D721Med (cell line): Measurements from ENCODE around the gene WNT10A.
"Not testable (repeated sequence)": the region's sequence is repeated elsewhere in the genome, so short reads cannot be mapped to it uniquely, and the experiment has no call there.

Source experiments
- DNase-seq: peaks from one replicate; pipeline ENCODE4 v3.0.0; 2011; ENCODE audit warnings: low spot score; ENCODE audit not compliant: insufficient read length
- FAIRE-seq: peaks from 2 replicates; lab custom pipeline; 2011; peaks lifted over from hg19 to GRCh38; lab: Jason Lieb, UNC
- TF ChIP-seq, protein P1 (sequence below): IDR thresholded peaks from 2 replicates; pipeline ENCODE4 v1.5.1; 2012; ENCODE audit warnings: mild to moderate bottlenecking, control low read depth; ENCODE audit not compliant: insufficient read depth; ENCODE audit errors: missing control alignments

The WNT10A gene

GRCh38 chr2:218839430-218839829 is 41.2 kb upstream of the WNT10A start:
- FAIRE-seq, result no peak
- TF ChIP-seq, protein P1, sequence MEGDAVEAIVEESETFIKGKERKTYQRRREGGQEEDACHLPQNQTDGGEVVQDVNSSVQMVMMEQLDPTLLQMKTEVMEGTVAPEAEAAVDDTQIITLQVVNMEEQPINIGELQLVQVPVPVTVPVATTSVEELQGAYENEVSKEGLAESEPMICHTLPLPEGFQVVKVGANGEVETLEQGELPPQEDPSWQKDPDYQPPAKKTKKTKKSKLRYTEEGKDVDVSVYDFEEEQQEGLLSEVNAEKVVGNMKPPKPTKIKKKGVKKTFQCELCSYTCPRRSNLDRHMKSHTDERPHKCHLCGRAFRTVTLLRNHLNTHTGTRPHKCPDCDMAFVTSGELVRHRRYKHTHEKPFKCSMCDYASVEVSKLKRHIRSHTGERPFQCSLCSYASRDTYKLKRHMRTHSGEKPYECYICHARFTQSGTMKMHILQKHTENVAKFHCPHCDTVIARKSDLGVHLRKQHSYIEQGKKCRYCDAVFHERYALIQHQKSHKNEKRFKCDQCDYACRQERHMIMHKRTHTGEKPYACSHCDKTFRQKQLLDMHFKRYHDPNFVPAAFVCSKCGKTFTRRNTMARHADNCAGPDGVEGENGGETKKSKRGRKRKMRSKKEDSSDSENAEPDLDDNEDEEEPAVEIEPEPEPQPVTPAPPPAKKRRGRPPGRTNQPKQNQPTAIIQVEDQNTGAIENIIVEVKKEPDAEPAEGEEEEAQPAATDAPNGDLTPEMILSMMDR, result no peak

DNA sequence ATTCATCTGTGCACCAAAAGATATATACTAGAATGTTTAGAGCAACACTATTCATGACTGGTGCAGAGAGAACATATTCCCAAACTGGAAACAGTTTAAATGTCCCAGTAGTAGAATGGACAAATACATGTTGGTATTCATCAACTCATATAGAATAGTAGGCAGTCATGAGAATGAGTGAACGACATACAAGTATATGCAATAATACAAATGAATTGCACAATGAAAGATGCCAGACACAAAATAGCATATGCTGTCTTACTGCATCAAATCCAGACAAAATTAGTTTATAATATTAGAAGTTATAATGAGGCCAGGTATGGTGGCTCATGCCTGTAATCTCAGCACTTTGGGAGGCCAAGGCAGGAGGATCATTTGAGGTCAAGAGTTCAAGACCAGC is 40.8 kb upstream of the WNT10A start:
- TF ChIP-seq, protein P1, result no peak
- no peak for FAIRE-seq

More at GRCh38 chr2:218839430-218839829, 41.2 kb upstream of the WNT10A start:
- no peak for DNase-seq

GRCh38 chr2:218844334-218844733 is 36.3 kb upstream of the WNT10A start:
- not testable (repeated sequence) for FAIRE-seq, DNase-seq

More for the DNA sequence above, 40.8 kb upstream of the WNT10A start:
- DNase-seq, result no peak

DNA sequence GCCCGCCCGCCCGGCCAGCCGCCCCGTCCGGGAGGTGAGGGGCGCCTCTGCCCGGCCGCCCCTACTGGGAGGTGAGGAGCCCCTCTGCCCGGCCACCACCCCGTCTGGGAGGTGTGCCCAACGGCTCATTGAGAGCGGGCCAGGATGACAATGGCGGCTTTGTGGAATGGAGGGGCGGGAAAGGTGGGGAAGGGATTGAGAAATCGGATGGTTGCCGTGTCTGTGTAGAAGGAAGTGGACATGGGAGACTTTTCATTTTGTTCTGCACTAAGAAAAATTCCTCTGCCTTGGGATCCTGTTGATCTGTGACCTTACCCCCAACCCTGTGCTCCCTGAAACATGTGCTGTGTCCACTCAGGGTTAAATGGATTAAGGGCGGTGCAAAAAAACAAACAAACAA is 33.7 kb upstream of the WNT10A start:
- not testable (repeated sequence) for DNase-seq, FAIRE-seq

- no peak for FAIRE-seq
- no peak for DNase-seq
- TF ChIP-seq, protein P1, result no peak
Observed at GRCh38 chr2:218849721-218850120, 30.9 kb upstream of the WNT10A start.

GRCh38 chr2:218850796-218851195 is 29.9 kb upstream of the WNT10A start:
- no peak for FAIRE-seq
- no peak for DNase-seq
- TF ChIP-seq, protein P1, result no peak

- FAIRE-seq (no peak), DNase-seq (no peak)
Observed at GRCh38 chr2:218851286-218851685, 29.4 kb upstream of the WNT10A start.

GRCh38 chr2:218852911-218853667 is 27.6 kb upstream of the WNT10A start:
- TF ChIP-seq, protein P1, result peak; percentile 91
- FAIRE-seq (no peak), DNase-seq (peak; percentile 56)

More at GRCh38 chr2:218851286-218851685, 29.4 kb upstream of the WNT10A start:
- TF ChIP-seq, protein P1, result no peak
